ENCODE data around the gene PDIA5.
"Not testable (repeated sequence)": the region's sequence is repeated elsewhere in the genome, so short reads cannot be mapped to it uniquely, and the experiment has no call there.

Gene PDIA5

DNA sequence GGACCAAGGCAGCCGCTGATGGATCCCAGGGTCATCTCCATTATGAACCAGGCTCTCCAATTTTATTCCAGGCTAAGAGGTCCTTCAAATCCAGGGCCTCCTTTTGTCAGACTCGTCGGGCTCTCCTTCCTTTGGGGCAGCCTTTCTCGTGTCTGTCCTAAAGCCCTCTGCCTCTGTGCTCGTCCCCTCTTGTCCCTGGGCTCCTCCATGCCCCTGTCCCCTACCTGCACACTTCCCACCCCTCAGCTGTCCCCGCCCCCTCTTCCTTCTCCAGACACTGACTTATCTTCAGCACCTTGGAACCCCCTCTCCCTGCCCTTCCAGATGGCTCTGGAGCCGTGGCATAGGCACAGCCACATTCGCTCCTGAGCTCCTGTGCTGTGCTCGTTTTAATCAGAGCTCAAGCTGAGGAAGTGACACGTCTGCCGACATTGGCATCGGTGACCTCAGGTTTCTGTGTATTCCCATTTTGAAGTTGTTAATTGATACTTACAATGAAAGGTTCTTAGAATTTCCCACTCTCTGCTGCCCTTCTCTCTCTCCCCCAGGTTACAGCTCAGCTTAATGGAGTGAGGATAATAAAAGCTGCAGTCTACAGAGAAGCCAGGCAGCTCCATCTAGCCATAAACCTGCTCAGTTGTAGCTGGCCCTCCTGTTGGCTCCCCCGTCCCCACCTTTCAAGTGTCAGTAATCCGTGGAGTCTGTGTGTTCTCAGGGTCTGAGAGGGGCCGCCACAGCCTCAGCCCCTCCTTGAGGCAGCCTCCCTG is 83.8 kb downstream of the PDIA5 start:
- DNase-seq (ENCODE audit: low spot score), result no peak

DNA sequence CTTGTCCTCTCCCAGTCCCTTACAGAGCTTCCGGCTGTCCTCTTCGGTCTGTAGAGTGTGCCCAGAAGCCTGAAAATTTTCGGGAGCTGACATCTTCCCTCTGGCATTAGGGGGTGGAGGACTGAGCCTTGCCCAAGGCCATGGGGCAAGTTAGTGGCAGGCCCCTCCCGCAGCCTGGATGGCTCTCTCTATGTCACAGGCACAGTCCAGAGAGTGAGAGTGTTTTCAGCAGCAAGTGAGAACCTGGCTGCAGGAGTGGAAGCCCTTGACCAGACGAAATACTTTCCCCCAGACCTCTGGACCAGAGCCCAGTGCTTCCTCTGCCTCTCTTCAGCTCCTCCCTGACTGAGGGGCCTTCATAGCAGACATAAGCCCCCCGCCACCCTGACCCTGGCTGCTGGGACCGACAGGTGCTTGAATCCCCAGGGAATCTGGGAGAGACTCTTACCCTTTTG is 84.5 kb downstream of the PDIA5 start:
- no peak for DNase-seq (ENCODE audit: low spot score)

DNA sequence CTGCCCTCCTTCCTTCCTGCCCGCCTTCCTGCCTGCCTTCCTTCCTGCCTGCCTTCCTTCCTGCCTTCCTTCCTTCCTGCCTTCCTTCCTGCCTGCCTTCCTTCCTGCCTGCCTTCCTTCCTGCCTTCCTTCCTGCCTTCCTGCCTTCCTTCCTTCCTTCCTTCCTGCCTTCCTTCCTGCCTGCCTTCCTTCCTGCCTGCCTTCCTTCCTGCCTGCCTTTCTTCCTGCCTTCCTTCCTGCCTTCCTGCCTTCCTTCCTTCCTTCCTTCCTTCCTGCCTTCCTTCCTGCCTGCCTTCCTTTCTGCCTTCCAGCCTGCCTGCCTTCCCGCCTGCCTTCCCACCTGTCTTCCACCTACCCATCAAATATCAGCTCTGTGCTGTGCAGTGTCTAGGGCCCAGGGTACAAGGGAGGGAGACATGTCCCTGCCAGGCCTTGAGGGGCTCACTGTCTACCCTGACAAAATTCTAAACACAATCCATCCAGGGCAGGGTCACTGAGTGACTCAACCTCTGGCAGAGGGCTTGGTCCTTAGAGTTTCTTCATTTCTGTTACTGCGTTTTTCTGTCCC is 85.1 kb downstream of the PDIA5 start:
- DNase-seq (ENCODE audit: low spot score), result not testable (repeated sequence)

DNA sequence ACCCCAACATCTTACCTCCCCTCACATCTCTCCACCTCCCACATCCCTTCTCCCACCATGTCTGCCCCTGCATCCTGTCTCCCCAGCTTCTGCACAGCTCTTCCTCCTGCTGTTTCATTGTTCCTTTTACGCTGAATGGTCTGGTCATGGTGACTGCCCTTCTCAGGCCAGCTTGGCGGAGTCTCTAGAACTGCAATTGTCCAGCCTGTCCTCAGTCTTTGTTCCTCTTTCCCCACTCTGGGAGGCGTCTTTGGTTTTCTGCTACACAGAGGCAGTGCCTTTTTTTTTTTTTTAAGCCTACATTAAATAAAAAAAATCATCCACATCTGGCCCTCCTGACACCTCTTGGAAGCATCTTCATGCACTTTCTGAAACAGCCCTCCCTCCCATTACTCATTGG is 85.9 kb downstream of the PDIA5 start:
- DNase-seq (ENCODE audit: low spot score), result no peak

DNA sequence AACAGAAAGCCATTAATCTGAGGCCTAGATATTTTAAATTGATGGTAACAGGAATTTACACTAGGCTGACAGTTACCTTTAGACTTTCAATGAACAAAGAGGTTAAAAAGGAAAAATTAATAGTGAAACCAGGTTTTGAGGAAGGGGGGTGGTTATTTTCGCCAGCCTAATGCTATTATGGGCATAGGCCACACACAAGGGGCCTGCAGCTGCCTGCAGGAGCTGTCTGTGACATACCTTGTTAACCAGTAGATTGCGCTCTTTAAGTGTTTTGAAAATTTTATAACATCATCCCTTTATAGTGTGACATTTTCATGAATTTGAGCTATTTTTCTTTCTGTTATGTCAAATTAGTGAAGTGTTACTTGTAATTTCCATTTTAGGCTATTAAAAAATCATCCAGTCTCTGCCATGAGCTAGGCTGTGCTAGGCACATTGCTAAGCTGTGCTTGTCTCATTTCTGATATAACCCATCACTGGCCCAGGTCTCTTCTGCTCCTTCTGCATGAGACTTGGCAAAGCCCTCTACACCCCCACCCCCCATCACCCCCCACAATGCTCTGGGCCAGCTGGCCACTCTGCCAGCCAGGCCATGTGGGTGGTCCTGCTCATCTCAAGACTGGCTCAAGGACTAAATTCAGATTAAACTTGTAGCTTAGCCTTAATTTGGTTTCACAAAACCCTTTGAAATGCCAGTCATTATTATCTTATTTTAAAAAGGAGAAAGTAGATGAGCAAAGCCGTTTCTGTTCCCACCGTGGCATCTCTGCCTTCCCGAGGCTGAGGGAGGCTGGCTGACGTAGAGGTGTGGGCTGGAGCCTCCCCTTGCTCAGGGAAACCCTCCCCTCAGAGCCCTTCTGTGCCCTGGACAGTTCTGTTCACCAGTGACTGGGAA is 86.5 kb downstream of the PDIA5 start:
- DNase-seq (ENCODE audit: low spot score), result no peak

DNA sequence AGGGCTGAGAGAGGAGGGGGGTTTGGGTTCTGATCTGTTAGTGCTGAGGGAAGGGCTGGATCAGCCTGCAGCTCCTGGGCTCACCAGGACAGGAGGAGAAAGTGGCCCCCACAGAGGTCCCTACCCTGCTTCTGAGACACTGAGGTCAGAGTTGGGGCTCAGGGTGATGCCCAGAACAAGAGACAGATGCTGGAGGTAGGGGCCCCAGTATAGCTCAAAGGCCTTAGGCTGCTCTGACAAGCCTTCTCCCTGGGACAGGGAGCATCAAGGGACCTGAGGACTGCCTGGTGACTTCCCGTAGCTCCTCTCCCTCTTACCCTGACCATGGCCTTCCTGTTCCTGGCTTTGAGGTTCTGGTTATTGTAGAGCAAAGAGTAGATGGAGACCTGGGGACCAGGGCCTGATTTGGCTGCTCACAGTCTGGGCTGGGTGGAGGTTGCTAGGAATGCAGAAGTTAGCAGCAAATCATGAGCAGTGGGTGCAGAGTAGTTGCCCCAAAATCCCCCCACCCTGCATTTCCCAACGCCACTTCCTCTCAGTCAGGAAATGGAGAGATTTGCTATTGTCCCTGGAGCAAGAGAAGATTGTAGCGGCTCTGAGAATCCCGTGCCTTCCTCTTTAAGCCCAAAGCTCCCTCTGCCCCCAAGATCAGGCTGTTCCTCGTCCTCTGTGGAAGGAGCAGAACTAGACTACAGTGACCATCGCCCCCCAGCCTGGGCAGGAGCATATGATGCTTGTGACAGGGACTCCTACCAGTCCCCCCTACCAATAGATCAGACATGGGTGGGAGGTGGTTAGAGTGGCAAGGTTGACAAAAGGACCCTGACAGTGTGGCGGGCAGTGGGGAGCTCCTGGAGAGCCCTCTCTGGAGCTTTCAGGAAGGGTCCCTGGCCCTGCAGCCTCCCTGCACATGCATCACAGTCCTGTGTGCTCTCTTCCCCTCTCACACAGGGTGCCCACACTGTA is 87.5 kb downstream of the PDIA5 start:
- no peak for DNase-seq (ENCODE audit: low spot score)

DNA sequence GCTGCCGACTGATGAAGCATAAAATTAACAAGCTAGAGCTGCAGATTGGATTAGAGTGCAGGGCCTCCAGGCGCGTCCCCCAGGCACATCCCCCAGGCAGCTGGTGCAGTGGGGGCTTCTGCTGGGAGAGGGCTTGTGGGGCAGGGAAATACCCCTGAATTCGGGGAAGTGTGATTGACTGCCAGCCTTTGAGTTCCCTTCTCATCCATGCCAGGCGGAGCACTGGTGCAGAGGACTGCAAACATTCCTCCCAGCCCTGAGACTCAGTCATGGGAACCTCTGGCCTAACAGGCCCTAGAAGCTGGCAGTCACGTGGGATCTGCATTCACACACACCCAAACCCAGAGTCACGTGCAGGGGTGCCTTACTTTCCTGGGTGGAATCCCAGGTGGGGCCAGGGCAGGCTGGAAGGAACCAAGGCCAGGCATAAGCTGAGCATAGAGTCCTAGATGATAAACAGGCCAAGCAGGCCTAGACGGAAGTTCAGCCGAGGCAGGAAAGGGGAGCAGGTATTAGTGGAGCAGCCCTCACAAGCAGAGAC is 88.7 kb downstream of the PDIA5 start:
- no peak for DNase-seq (ENCODE audit: low spot score)

DNA sequence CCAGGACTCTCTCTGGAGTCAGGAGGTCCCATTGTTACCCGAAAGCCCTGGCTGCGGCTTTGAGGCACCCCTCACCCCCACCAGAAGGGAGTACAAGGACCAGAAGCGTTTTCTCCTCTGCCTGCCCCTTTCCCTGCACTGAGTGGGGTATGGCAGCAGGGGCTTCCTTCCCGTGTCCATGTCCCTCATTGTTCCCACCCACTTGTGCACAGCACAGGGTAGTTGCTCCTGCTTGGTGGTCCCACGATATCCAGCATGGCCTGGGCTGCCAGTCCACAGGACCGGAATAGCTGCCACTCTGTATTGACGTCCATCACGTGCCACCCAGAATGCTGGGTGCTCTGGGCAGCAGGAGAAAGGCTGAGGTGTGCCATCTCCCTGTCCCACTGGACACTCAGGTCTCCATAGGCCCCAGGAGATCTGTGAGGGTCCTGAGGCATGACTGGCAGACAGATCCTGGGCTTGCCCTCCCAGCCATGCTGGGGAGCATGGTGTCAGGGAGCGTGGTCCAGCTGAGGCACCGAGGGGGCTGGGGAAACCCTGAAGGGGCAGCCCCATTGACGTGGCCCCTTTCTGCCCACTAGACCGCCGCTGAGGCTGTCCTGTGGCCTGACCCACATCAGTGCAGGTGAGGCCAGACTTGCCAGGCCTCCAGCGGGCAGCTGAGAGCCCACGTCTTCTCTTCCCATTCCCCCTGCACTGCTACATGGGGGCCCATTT is 89.6 kb downstream of the PDIA5 start:
- no peak for DNase-seq (ENCODE audit: low spot score)

DNA sequence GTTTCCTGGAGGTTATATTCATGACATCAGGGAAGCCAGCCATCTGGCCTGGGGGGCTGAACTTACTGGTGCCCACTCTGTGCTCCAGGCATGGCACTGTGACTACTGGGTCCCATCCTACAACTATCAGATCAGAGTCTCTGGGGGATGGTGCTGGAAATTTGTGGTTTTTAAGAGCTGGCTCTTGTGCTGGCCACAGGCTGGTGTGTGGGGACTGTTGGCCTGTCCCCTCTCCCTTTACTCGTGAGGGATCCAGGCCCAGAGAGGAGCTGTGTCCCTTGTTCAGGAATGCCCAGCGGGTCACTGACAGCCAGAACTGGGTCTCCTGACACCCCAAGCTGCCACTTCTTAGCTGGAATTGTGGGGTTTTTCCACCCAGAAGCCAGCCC is 90.4 kb downstream of the PDIA5 start:
- DNase-seq (ENCODE audit: low spot score), result no peak

DNA sequence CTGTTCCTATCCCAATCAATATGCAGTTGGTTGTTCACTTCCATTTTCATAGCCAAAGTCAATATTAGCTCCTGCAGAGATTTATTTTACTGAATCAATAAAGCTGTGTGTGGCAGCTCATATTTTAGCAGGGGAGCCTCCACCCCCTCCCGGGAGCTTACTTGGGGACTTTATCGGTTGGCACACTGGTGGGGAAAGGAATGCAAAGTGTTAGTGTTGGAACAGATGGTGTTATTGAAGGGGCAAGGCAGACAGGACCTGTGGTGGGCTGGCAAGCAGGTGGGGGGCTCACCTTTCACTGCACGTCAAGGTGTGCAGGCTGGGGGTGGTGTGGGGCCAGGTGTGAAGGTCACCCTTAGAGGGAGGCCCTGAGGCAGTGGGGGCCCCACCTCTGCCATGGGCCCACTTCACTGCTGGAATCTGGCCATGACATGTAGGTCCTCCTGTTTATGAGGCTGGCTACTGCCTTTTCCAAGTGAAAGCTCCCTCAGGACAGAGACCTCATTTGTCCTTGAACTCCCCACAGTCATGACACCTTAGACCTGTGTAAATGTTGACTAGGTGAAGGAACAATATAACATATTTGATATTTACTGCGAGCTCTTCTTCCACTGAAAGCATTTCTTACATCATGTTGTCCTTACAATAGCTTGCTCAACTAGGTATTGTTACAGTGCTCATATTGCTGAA is 90.9 kb downstream of the PDIA5 start:
- DNase-seq (ENCODE audit: low spot score), result no peak

DNA sequence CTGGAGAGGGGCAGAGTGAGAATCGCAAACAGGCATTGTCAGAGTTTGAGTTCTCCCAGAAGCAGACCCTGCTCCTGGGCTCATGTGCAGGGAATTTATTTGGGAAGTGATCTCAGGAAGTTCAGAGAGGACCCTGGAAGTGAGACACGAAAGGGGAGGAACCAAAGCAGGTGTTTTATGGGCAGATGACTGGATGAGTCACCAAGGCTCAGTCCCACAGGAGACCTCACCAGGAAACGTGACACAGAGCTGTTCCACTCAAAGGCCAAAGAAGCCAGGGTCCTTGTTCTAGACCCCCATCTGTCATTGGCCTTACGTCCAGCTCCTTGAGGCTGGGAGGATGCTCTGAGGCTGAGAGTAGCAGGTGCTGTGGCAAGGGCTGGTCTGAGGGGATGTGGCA is 91.5 kb downstream of the PDIA5 start:
- DNase-seq (ENCODE audit: low spot score), result peak; percentile 23

DNA sequence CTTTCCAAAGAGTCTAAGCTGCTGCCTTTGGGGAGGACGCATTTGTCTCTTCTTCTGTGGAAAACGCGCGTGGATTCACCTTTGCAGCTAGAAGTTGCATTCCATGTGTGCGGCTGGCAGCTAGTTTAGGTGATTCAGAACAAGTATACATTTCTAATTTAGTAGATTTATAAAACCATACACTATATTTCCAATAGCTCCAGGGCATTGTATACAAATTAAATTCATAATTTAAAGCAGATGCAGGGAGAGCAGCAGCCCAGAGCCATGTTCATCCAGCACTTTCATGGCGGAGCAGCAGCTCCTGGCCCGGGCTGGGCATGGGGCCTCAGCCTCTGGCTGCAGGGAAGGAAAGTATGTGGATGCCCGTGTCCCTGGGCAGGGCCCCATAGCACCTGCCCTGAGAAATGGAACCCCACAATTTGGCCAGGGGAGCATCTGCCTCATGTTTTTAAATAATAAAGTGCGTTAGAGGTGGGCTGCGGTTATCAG is 92.1 kb downstream of the PDIA5 start:
- DNase-seq (ENCODE audit: low spot score), result no peak

DNA sequence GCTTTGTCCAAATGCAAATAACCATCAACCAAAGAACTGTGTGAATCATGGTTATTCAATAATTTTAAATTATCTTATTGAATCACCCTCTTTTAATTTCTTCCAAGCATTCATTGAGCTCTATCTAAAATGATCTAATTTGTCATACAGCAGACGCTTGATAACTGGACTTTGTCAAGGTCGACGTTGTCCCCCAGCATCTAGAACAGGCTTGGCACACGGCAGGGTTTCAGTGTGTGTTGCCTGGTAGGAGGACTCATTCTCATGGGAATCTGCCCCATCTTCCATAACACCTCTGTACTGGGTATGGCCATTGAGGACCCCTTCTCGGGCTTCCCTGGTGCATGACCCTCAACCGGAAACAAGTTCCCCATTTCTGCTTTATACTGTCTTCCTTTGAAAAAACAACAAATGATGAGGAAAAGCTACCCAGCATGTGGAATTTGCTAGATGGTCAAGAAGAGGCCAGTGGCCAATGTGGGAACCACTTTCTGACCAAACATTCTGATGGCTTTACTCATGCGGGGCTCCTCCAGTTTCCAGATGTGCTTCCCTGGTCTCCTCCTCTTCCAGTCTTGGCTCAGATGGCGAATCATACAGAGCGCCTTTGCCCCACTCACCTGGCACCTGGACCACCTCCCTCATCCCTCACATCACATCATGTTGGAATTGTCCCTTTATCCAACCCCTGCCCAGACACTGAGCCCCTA is 93.3 kb downstream of the PDIA5 start:
- no peak for DNase-seq (ENCODE audit: low spot score)

DNA sequence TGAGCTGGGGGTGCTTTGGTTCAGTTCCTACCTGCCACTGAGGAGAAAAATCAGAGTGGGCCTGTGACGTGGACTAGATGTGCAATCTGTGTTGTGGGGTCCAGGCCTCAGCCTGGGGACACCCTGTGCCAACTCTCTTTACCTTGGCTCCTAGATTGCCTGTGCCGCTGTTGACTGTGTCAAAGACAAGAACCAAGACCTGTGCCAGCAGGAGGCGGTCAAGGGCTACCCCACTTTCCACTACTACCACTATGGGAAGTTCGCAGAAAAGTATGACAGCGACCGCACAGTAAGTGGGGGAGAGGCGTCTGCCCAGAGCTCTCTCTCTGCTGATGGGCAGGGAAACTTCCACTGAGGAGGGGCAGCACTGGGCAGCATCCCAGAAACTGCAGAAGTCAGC is 94.3 kb downstream of the PDIA5 start:
- no peak for DNase-seq (ENCODE audit: low spot score)

DNA sequence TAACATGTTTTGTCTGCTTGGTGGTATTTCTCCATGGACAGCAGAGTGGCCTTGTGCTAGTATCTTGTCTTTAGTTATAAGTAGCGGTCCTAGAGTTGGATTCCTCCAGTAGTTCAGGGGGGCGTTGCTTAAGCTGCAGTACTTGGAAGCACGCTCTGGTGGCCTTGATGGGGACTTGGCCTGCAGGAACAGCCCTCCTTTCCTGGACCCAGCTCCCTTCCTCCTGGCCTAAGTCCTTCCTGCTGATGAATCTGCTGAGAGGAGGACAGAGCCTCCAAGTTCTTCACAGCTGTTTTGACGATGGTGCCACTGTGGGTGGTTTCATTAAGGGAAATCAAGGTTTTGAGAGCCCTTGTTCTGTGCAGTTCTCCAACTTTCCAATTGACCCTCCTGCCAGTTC is 96.3 kb downstream of the PDIA5 start:
- no peak for DNase-seq (ENCODE audit: low spot score)

DNA sequence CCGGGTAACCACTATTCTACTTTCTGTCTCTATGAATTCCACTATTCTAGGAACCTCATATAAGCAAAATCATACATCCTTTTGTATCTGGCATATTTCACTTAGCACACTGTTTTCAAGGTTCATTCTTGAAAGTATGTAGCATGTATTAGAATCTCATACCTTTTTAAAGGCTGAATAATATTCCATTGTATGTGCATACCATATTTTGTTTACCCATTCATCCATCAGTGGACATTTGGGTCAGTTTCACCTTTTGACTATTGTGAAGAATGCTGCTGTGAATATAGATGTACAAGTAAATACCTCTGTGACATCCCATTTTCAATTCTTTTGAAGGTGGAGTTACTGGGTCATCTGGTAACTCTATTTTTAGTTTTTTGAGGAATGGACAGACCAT is 98.3 kb downstream of the PDIA5 start:
- DNase-seq (ENCODE audit: low spot score), result no peak

DNA sequence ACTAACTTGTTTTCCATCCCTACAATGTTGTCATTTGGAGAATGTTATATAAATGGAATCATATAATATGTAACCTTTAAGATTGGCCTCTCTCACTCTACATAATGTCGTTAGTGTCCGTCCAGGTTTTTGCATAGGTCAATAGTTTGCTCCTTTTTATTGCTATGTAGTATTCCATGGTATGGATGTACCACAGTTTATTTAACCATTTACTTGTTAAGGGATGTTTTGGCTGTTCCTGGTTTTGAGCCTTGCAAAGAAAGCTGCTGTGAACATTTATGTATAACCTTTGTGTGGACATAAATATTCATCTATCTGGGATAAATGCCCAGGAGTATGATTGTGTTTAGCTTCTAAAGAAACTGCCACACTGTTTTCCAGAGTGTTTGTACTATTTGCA is 100.9 kb downstream of the PDIA5 start:
- DNase-seq (ENCODE audit: low spot score), result no peak

DNA sequence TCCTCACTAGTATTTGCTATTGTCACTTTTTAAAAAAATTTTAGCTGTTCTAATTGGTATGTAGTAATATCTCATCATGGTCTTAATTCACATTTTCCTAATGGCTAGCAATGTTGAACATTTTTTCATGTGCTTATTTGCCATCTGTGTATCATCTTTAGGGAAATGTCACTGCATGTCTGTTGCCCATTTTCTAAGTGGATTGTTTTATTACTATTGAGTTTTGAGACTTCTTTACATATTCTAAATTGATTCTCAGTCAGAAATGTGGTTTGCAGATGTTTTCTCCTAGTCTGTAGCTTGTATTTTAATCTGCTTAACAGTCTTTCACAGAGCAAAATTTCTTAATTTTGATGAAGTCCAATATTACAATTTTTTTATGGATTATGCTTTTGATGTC is 101.3 kb downstream of the PDIA5 start:
- no peak for DNase-seq (ENCODE audit: low spot score)

DNA sequence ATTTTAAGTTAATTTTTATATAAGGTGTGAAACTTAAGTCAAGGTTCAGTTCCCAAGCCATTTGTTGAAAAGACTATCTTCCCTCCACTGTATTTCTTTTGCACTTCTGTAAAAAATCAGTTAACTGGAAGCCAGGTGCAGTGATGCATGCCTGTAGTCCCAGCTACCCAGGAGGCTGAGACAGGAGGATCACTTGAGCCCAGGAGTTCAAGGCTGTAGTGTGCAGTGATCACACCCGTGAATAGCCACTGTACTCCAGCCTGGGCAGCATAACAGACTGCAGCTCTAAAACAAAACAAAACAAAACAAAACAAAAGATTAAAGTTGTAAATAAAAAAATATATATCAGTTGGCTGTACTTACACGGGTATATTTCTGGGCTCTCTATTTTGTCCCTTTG is 101.8 kb downstream of the PDIA5 start:
- no peak for DNase-seq (ENCODE audit: low spot score)

Data from SW480 (cell line).